WERI-Rb-1 (cell line): ENCODE results near the gene ZFP69B.

ENCODE experiments used
- DNase-seq: peaks from one replicate; pipeline ENCODE4 v3.0.0-alpha.2; 2020
- H3K27ac ChIP-seq: fragments of 250-450 bp; sonication (Bioruptor Pico); 2 replicates; pipeline ENCODE4 v1.5.1; 2020; ENCODE audit warnings: mild to moderate bottlenecking, moderate library complexity
- H3K27me3 ChIP-seq: fragments of 250-450 bp; sonication (Bioruptor Pico); 2 replicates; pipeline ENCODE4 v1.5.1; 2021; ENCODE audit warnings: mild to moderate bottlenecking, low read depth, moderate library complexity; ENCODE audit not compliant: insufficient read depth, severe bottlenecking
- H3K36me3 ChIP-seq: fragments of 250-450 bp; sonication (Bioruptor Pico); 2 replicates; pipeline ENCODE4 v1.5.1; 2020; ENCODE audit warnings: mild to moderate bottlenecking, moderate library complexity
- H3K4me3 ChIP-seq: 2 replicates; pipeline ENCODE4 v1.5.1; 2011; ENCODE audit warnings: low read depth, mild to moderate bottlenecking, control low read depth, low read length
- H3K9me3 ChIP-seq: fragments of 250-450 bp; sonication (Bioruptor Pico); 2 replicates; pipeline ENCODE4 v1.5.1; 2021; ENCODE audit warnings: mild to moderate bottlenecking, moderate library complexity; ENCODE audit not compliant: severe bottlenecking
- TF ChIP-seq, protein P1 (sequence below): IDR thresholded peaks from 2 replicates; pipeline ENCODE4 v1.5.1; 2011; ENCODE audit warnings: low read depth, mild to moderate bottlenecking, control low read depth, inconsistent platforms, low read length

Gene ZFP69B

DNA sequence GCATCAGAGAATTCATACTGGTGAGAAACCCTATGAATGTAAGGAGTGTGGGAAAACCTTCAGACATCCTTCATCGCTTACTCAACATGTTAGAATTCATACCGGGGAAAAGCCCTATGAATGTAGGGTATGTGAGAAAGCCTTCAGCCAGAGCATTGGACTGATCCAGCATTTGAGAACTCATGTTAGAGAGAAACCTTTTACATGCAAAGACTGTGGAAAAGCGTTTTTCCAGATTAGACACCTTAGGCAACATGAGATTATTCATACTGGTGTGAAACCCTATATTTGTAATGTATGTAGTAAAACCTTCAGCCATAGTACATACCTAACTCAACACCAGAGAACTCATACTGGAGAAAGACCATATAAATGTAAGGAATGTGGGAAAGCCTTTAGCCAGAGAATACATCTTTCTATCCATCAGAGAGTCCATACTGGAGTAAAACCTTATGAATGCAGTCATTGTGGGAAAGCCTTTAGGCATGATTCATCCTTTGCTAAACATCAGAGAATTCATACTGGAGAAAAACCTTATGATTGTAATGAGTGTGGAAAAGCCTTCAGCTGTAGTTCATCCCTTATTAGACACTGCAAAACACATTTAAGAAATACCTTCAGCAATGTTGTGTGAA is 12.8 kb downstream of the ZFP69B start:
- H3K27me3 ChIP-seq, result no peaks in the 10 kb centered on the region
- peaks cover 61% of the 10 kb centered on the region for H3K9me3 ChIP-seq
- TF ChIP-seq, protein P1, sequence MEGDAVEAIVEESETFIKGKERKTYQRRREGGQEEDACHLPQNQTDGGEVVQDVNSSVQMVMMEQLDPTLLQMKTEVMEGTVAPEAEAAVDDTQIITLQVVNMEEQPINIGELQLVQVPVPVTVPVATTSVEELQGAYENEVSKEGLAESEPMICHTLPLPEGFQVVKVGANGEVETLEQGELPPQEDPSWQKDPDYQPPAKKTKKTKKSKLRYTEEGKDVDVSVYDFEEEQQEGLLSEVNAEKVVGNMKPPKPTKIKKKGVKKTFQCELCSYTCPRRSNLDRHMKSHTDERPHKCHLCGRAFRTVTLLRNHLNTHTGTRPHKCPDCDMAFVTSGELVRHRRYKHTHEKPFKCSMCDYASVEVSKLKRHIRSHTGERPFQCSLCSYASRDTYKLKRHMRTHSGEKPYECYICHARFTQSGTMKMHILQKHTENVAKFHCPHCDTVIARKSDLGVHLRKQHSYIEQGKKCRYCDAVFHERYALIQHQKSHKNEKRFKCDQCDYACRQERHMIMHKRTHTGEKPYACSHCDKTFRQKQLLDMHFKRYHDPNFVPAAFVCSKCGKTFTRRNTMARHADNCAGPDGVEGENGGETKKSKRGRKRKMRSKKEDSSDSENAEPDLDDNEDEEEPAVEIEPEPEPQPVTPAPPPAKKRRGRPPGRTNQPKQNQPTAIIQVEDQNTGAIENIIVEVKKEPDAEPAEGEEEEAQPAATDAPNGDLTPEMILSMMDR, result no peak
- H3K36me3 ChIP-seq, result peaks cover 58% of the 10 kb centered on the region
- no peak overlapping the region for H3K27ac ChIP-seq
- DNase-seq, result no peak
- no peak overlapping the region for H3K4me3 ChIP-seq

DNA sequence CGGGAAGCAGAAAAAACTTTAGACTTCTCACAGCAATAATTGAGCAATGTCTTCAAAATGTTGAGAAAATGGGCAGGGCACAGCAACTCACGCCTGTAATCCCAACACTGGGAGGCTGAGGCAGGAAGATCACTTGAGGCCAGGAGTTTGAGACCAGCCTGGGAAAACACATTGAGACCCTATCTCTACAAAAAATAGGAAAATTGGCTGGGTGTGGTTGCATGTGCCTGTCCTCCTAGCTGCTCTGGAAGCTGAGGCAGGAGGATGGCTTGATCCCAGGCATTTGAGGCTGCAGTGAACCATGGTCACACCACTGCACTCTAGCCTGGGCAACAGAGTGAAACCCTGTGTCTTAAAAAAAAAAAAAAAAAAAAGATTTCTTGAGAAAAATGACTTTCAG is 19.1 kb downstream of the ZFP69B start:
- Histone ChIP-seq H3K9me3 (peaks cover 32% of the 10 kb centered on the region), H3K27ac (no peak overlapping the region), H3K27me3 (no peaks in the 10 kb centered on the region), H3K4me3 (no peak overlapping the region), H3K36me3 (peaks cover 8% of the 10 kb centered on the region)
- TF ChIP-seq, protein P1, result no peak
- DNase-seq, result no peak

GRCh38 chr1:40475268-40475667 is 25.0 kb downstream of the ZFP69B start:
- no peak overlapping the region for H3K4me3 ChIP-seq
- peaks cover 26% of the 10 kb centered on the region for H3K9me3 ChIP-seq
- H3K27me3 ChIP-seq, result no peaks in the 10 kb centered on the region
- TF ChIP-seq, protein P1, result no peak
- peaks cover 5% of the 10 kb centered on the region; the same call in 1 of the 2 replicates for H3K36me3 ChIP-seq
- no peak overlapping the region for H3K27ac ChIP-seq
- DNase-seq, result no peak

DNA sequence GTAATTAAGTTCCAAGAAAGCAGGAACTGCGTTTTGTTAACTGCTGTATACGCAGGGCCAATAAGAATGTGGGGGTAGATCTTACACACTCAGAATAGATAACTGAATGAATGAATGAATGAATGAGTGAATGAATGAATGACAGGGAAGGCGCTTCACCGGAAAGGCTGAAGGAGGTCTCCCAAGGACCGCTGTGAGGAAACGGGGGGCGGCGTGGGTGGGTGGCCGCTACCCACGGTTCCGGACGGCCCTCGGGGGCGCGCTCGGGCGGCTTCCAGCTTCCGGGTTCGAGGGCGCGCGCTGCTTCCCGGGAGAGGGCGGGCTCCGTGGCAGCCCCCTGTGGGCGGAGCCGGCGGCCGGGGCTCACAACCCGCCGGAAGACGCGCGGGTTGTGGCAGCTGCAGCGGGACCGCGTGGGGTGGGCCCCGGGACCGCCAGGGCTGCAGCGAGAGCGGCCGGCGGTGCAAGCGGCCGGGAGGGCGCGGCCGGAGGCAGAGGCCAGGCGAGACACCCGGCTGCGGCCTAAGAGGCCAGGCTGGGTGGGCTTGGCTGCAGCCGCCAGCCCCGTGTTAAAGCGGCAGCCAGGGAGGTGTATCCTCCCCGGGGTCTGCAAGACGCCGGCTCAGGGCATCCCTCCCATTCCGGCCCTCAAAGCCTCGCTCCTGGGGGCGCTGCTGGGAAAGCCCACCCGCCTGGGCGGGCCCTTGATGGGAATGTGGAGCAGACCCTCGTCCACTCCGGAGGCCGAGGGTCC is 26.8 kb downstream of the ZFP69B start, which contains the start of gene ZFP69:
TSS of gene ZFP69 (plus strand) at position 367 of the 754 bp plus-strand sequence. CDS start 2,072 bp downstream, outside the sequence.
- H3K27me3 ChIP-seq, result no peaks in the 10 kb centered on the region
- TF ChIP-seq, protein P1, result no peak
- H3K27ac ChIP-seq, result peak within 1 kb of the TSS; percentile 57
- peaks cover 21% of the 10 kb centered on the region for H3K9me3 ChIP-seq
- peak; percentile 81 for DNase-seq
- peak within 1 kb of the TSS; percentile 94 for H3K4me3 ChIP-seq
- H3K36me3 ChIP-seq, result peaks cover 10% of the 10 kb centered on the region

- Histone ChIP-seq H3K4me3 (peak overlapping the region; percentile 94), H3K27me3 (no peaks in the 10 kb centered on the region), H3K36me3 (peaks cover 13% of the 10 kb centered on the region), H3K9me3 (peaks cover 21% of the 10 kb centered on the region), H3K27ac (peak overlapping the region; percentile 57)
- TF ChIP-seq, protein P1, result no peak
- DNase-seq, result peak; percentile 9
These were observed 27.4 kb downstream of the ZFP69B start for GRCh38 chr1:40477678-40478053.
